Uterus (tissue), 2 donors: ENCODE measurements around the gene CLDN6.

ENCODE experiments used
- CTCF ChIP-seq, 4 experiments: fragments of 200-600 bp in 2 of 4; fragments of 450-650 bp in 2 of 4; sonication (generic) in 2 of 4; IDR thresholded peaks; one replicate each; pipeline ENCODE4 v1.5.1; 2016 to 2019; ENCODE audit warnings: antibody characterized with exemption in 4 of 4, mild to moderate bottlenecking in 2 of 4, moderate library complexity in 1 of 4
- POLR2A ChIP-seq, 2 donors: fragments of 450-650 bp; IDR thresholded peaks; one replicate each; pipeline ENCODE4 v1.6.1; 2016; ENCODE audit warnings: antibody characterized with exemption in 2 of 2, mild to moderate bottlenecking in 1 of 2, moderate library complexity in 1 of 2

GRCh38 chr16:3007957-3008689 is 9.9 kb downstream of the CLDN6 start:
- TF ChIP-seq POLR2A (IDR thresholded peaks at IDR 0.05) (no peak), CTCF (IDR thresholded peaks at IDR 0.05) (no peak)
